Prostate gland (tissue), 2 donors: ENCODE results near the gene C4orf36. TPM values are rescaled to one million over a fixed set of nuclear protein-coding genes. Genes with fewer than 3 reads are reported as not detected.

Source experiments
- DNase-seq: peaks from one replicate; pipeline ENCODE4 v3.0.0-alpha.2; 2019; ENCODE audit warnings: low spot score
- H3K27ac ChIP-seq, 2 donors: fragments of 200-600 bp; sonication (generic); 2 replicates each; pipeline ENCODE4 v1.5.1; 2017 to 2019
- H3K27me3 ChIP-seq: fragments of 200-600 bp; sonication (generic); replicated peaks from 2 replicates; pipeline ENCODE4 v1.5.1; 2019; ENCODE audit not compliant: insufficient read depth
- H3K36me3 ChIP-seq, 2 donors: fragments of 200-600 bp; sonication (generic); 1 replicate in 1 of 2; 2 replicates in 1 of 2; pipeline versions ENCODE4 v1.5.1 to v1.8.1; 2017 to 2019
- H3K4me1 ChIP-seq: fragments of 200-600 bp; sonication (generic); replicated peaks from 2 replicates; pipeline ENCODE4 v1.5.1; 2019
- H3K4me3 ChIP-seq, 2 donors: fragments of 200-600 bp; sonication (generic); 2 replicates each; pipeline ENCODE4 v1.5.1; 2017 to 2019
- H3K9me3 ChIP-seq: fragments of 200-600 bp; sonication (generic); 2 replicates; pipeline ENCODE4 v1.5.1; 2017
- POLR2A ChIP-seq: fragments of 450-650 bp; IDR thresholded peaks from one replicate; pipeline ENCODE4 v1.6.1; 2016; ENCODE audit warnings: antibody characterized with exemption, mild to moderate bottlenecking
- POLR2AphosphoS5 ChIP-seq: sonication (generic); formaldehyde crosslinking; IDR thresholded peaks from one replicate; pipeline ENCODE4 v1.6.1; 2017; ENCODE audit warnings: antibody characterized with exemption
- WGBS: methylation state at CpG from one replicate; pipeline ENCODE4 v1.1.5; 2018; 5-methylcytosine and 5-hydroxymethylcytosine counted together
- intact Hi-C: fragments of 100-400 bp; cut with DNase I; formaldehyde crosslinking; loops from one replicate; pipeline ENCODE4 v1.14.2; 2022
- total RNA-seq, 2 donors: library from RNA; depleted of rRNA; stranded (reverse); fragments of >200 nt; gene quantifications; one replicate each; pipeline ENCODE4 v1.1.0, GENCODE V29; 2016
- TF ChIP-seq, protein P1 (sequence below), 4 experiments: fragments of 200-600 bp in 2 of 4; fragments of 450-650 bp in 2 of 4; sonication (generic) in 2 of 4; IDR thresholded peaks; 1 replicate in 3 of 4; 2 replicates in 1 of 4; pipeline ENCODE4 v1.5.1; 2016 to 2019; ENCODE audit warnings: antibody characterized with exemption in 4 of 4, mild to moderate bottlenecking in 2 of 4, moderate library complexity in 2 of 4

C4orf36 gene
- total RNA-seq, 2 donors from 2014 or later = 3.4 TPM; not detected in 1

DNA sequence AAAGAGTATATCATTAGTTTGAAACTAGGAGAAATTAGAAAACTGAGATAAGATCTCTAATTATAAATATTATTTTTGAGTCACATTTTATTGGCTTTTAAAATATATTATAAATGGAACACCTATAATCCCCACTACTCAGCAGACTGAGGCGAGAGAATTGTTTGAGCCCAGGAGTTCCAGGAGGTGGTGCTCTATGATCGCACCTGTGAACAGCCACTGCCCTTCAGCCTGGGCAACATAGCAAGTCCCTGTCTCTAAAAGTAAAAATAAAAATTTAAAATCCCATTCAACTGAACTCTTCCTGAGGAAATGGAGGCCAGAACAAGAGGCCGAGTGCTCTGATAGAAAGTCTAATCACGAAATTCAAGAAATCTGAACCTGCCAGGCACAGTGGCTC, 6.3 kb upstream of the C4orf36 start:
- Histone ChIP-seq H3K9me3 (no peaks in the 10 kb centered on the region), H3K36me3 (no peaks in the 10 kb centered on the region), H3K4me3 (no peak overlapping the region), H3K27ac (no peak overlapping the region), H3K27me3 (no peaks in the 10 kb centered on the region), H3K4me1 (no peaks in the 10 kb centered on the region)
- TF ChIP-seq, protein P1, sequence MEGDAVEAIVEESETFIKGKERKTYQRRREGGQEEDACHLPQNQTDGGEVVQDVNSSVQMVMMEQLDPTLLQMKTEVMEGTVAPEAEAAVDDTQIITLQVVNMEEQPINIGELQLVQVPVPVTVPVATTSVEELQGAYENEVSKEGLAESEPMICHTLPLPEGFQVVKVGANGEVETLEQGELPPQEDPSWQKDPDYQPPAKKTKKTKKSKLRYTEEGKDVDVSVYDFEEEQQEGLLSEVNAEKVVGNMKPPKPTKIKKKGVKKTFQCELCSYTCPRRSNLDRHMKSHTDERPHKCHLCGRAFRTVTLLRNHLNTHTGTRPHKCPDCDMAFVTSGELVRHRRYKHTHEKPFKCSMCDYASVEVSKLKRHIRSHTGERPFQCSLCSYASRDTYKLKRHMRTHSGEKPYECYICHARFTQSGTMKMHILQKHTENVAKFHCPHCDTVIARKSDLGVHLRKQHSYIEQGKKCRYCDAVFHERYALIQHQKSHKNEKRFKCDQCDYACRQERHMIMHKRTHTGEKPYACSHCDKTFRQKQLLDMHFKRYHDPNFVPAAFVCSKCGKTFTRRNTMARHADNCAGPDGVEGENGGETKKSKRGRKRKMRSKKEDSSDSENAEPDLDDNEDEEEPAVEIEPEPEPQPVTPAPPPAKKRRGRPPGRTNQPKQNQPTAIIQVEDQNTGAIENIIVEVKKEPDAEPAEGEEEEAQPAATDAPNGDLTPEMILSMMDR (IDR thresholded peaks at IDR 0.05) = peak in 1 of 4 experiments; percentile 29
- TF ChIP-seq POLR2AphosphoS5 (no peak), POLR2A (no peak)
- 93% methylated on average over 4 of the region's 4 CpGs for WGBS
- DNase-seq = no peak
- intact Hi-C loops = loop anchor here (10.0 kb wide), 1 partner anchor 114 kb away; no protein-coding TSS in a partner anchor

- Histone ChIP-seq H3K36me3 (no peaks in the 10 kb centered on the region), H3K27ac (no peak overlapping the region), H3K4me1 (no peaks in the 10 kb centered on the region), H3K9me3 (no peaks in the 10 kb centered on the region), H3K27me3 (no peaks in the 10 kb centered on the region), H3K4me3 (no peak overlapping the region)
- intact Hi-C loops = loop anchor here (10.0 kb wide), 1 partner anchor 112 kb away; no protein-coding TSS in a partner anchor
- DNase-seq = no peak
- 16% methylated on average over 4 of the region's 4 CpGs for WGBS
- TF ChIP-seq, protein P1 (IDR thresholded peaks at IDR 0.05) = no peak
- no peak for TF ChIP-seq POLR2AphosphoS5
- no peak for TF ChIP-seq POLR2A
Observed at GRCh38 chr4:86896596-86896995, 4.4 kb upstream of the C4orf36 start.

DNA sequence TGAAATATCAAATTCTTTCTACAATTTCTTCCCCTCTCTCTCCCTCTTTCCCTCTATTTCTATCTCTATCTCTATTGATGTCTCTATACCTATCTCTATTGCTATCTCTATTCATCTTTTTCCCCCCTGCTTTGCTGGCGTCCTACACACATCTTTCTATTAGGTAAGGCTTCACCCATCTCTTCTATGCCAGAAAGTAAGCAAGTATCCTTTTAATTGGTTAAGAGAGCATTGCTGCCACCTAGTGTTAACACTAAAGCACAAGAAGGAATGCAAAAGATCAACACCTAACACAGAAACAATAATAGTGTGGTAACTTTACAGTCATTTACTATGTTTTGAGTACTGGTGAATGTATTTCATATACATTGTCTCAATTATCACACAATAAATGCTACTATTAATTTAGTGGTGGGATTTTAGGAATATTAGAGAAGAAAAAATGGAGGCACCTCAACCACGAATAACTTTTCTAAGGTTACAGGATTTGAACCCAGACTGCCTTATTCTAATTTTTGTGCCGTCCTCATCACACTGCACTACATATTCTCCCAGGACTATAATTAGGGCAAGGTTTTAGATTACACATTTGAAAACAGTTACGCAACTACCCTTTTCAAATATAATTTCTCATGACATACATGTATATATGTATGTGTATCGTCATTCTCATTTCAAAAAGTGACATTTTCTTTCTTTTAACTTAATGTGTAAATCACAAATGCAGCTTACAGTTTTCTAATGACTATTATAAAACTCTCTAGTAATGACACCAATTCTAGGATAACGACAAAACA, 3.7 kb upstream of the C4orf36 start:
- Histone ChIP-seq H3K9me3 (no peaks in the 10 kb centered on the region), H3K27me3 (no peaks in the 10 kb centered on the region), H3K4me3 (no peak overlapping the region), H3K36me3 (no peaks in the 10 kb centered on the region), H3K4me1 (no peaks in the 10 kb centered on the region), H3K27ac (no peak overlapping the region)
- DNase-seq = peak; percentile 58
- TF ChIP-seq POLR2AphosphoS5 (peak; percentile 57), POLR2A (no peak)
- TF ChIP-seq, protein P1 (IDR thresholded peaks at IDR 0.05) = peak; percentile 57 to 88 (median 82)
- intact Hi-C loops = loop anchor here (10.0 kb wide), 1 partner anchor 111 kb away; no protein-coding TSS in a partner anchor
- 63% methylated on average over 6 of the region's 6 CpGs for WGBS

DNA sequence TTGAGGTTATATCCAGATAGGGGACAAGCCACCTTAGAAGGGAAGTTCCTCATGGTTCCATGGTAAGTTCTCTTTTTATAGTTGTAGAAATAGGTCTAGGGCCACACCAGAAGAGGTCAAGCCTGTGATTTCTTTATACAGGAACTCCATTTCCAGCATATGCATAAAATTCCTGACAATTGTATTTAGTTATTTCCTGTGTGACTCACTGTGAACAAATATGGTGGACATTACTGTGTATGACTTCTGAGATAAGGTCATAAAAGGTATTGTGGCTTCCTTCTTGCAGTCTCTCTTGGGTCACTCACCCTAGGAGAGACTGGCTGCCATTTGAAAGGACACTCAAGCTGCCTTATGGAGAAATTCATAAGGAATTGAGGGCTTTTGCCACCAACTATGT, 2.2 kb upstream of the C4orf36 start:
- no peak for TF ChIP-seq POLR2A
- TF ChIP-seq POLR2AphosphoS5 = no peak
- TF ChIP-seq, protein P1 (IDR thresholded peaks at IDR 0.05) = no peak
- Histone ChIP-seq H3K4me1 (no peaks in the 10 kb centered on the region), H3K9me3 (no peaks in the 10 kb centered on the region), H3K36me3 (no peaks in the 10 kb centered on the region), H3K4me3 (no peak overlapping the region), H3K27me3 (no peaks in the 10 kb centered on the region), H3K27ac (no peak overlapping the region)
- intact Hi-C loops = loop anchor here (1.0 to 10.0 kb wide), 2 partner anchors 110 to 396 kb away; no protein-coding TSS in a partner anchor
- DNase-seq = no peak

DNA sequence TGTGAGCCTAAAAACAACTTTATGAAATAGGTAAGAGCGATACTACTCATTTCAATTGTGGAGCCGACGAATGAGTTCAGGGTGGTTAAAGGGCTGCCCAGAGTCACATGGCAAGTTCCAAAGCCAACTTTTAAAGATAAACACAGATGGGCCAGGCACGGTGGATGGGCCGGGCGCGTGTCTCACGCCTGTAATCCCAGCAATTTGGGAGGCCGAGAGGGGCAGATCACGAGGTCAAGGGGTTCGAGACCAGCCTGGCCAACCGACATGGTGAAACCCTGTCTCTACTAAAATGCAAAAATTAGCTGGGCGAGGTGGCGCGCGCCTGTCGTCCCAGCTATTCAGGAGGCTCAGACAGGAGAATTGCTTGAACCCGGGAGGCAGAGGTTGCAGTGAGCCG, 914 bp upstream of the C4orf36 start:
- intact Hi-C loops = loop anchor here (2.0 to 10.0 kb wide), 2 partner anchors 108 to 298 kb away; partner anchors contain the start of gene PTPN13
- WGBS = 74% methylated on average over 19 of the region's 19 CpGs
- no peak for DNase-seq
- Histone ChIP-seq H3K36me3 (no peaks in the 10 kb centered on the region), H3K9me3 (no peaks in the 10 kb centered on the region), H3K27ac (peak overlapping the region; percentile 89 to 92), H3K4me3 (no peak overlapping the region), H3K4me1 (no peaks in the 10 kb centered on the region), H3K27me3 (no peaks in the 10 kb centered on the region)
- TF ChIP-seq, protein P1 (IDR thresholded peaks at IDR 0.05) = no peak
- no peak for TF ChIP-seq POLR2AphosphoS5
- no peak for TF ChIP-seq POLR2A
